ENCODE measurements around the gene PLEK.

- no peak for TF ChIP-seq POLR2AphosphoS5 (IDR thresholded peaks at IDR 0.05; ENCODE audit: low read depth, low read length)
- TF ChIP-seq CTCF (IDR thresholded peaks at IDR 0.05), result no peak
Observed at GRCh38 chr2:68423966-68424650, 59.0 kb downstream of the PLEK start.
